ENCODE data around the gene IL31RA.

GRCh38 chr5:55929020-55929799 lies 78.1 kb downstream of the IL31RA start:
- TF ChIP-seq CTCF (IDR thresholded peaks at IDR 0.05; ENCODE audit: low read depth, low read length) = no peak
- no peak for TF ChIP-seq MYC (IDR thresholded peaks at IDR 0.05; ENCODE audit: low read depth, low read length)
